GM21723 (cell line): ENCODE data around the gene ARPC1A.
"Not testable (repeated sequence)": the region's sequence is repeated elsewhere in the genome, so short reads cannot be mapped to it uniquely, and the experiment has no call there.

Experiments
- ATAC-seq: cut with Tn5 transposase; IDR thresholded peaks from one replicate; pipeline ENCODE4 v1.9.1; 2021; ENCODE audit warnings: mild to moderate bottlenecking, moderate library complexity; ENCODE audit not compliant: unreplicated experiment

The ARPC1A gene

GRCh38 chr7:99314504-99314903, 11.2 kb upstream of the ARPC1A start:
- no peak for ATAC-seq

- ATAC-seq, result no peak
Observed at GRCh38 chr7:99320371-99320770, 5.3 kb upstream of the ARPC1A start.

- ATAC-seq, result not testable (repeated sequence)
Observed at GRCh38 chr7:99322659-99323058, 3.0 kb upstream of the ARPC1A start.

- no peak for ATAC-seq
Observed at GRCh38 chr7:99324559-99324958, 1.1 kb upstream of the ARPC1A start.

GRCh38 chr7:99325001-99325493, 651 bp upstream of the ARPC1A start:
- peak; percentile 9 for ATAC-seq

GRCh38 chr7:99326408-99326782, 697 bp downstream of the ARPC1A start:
- ATAC-seq, result no peak

- not testable (repeated sequence) for ATAC-seq
Observed at GRCh38 chr7:99330314-99330961, 4.7 kb downstream of the ARPC1A start.

- ATAC-seq, result no peak
Observed at GRCh38 chr7:99331002-99331401, 5.3 kb downstream of the ARPC1A start.

- no peak for ATAC-seq
Observed at GRCh38 chr7:99339595-99339994, 13.9 kb downstream of the ARPC1A start.

- ATAC-seq, result no peak
Observed at GRCh38 chr7:99340659-99341058, 15.0 kb downstream of the ARPC1A start.

GRCh38 chr7:99344061-99344647, 18.5 kb downstream of the ARPC1A start:
- no peak for ATAC-seq

GRCh38 chr7:99350641-99351040, 24.9 kb downstream of the ARPC1A start:
- ATAC-seq, result not testable (repeated sequence)

GRCh38 chr7:99352247-99352646, 26.5 kb downstream of the ARPC1A start:
- ATAC-seq, result no peak

GRCh38 chr7:99355098-99355497, 29.4 kb downstream of the ARPC1A start:
- no peak for ATAC-seq

- ATAC-seq, result no peak
Observed at GRCh38 chr7:99357701-99358490, 32.2 kb downstream of the ARPC1A start.

GRCh38 chr7:99358521-99358920, 32.8 kb downstream of the ARPC1A start:
- ATAC-seq, result not testable (repeated sequence)

GRCh38 chr7:99359465-99360154, 33.9 kb downstream of the ARPC1A start:
- ATAC-seq, result no peak

- no peak for ATAC-seq
Observed at GRCh38 chr7:99362801-99363200, 37.1 kb downstream of the ARPC1A start.

- ATAC-seq, result no peak
Observed at GRCh38 chr7:99363286-99363685, 37.6 kb downstream of the ARPC1A start.

- ATAC-seq, result no peak
Observed at GRCh38 chr7:99365318-99366141, 39.8 kb downstream of the ARPC1A start.
